ENCODE results near the gene ABCC10.
"Not testable (repeated sequence)": the region's sequence is repeated elsewhere in the genome, so short reads cannot be mapped to it uniquely, and the experiment has no call there.

The ABCC10 gene, protein sequence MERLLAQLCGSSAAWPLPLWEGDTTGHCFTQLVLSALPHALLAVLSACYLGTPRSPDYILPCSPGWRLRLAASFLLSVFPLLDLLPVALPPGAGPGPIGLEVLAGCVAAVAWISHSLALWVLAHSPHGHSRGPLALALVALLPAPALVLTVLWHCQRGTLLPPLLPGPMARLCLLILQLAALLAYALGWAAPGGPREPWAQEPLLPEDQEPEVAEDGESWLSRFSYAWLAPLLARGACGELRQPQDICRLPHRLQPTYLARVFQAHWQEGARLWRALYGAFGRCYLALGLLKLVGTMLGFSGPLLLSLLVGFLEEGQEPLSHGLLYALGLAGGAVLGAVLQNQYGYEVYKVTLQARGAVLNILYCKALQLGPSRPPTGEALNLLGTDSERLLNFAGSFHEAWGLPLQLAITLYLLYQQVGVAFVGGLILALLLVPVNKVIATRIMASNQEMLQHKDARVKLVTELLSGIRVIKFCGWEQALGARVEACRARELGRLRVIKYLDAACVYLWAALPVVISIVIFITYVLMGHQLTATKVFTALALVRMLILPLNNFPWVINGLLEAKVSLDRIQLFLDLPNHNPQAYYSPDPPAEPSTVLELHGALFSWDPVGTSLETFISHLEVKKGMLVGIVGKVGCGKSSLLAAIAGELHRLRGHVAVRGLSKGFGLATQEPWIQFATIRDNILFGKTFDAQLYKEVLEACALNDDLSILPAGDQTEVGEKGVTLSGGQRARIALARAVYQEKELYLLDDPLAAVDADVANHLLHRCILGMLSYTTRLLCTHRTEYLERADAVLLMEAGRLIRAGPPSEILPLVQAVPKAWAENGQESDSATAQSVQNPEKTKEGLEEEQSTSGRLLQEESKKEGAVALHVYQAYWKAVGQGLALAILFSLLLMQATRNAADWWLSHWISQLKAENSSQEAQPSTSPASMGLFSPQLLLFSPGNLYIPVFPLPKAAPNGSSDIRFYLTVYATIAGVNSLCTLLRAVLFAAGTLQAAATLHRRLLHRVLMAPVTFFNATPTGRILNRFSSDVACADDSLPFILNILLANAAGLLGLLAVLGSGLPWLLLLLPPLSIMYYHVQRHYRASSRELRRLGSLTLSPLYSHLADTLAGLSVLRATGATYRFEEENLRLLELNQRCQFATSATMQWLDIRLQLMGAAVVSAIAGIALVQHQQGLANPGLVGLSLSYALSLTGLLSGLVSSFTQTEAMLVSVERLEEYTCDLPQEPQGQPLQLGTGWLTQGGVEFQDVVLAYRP (N-terminal part only)

DNA sequence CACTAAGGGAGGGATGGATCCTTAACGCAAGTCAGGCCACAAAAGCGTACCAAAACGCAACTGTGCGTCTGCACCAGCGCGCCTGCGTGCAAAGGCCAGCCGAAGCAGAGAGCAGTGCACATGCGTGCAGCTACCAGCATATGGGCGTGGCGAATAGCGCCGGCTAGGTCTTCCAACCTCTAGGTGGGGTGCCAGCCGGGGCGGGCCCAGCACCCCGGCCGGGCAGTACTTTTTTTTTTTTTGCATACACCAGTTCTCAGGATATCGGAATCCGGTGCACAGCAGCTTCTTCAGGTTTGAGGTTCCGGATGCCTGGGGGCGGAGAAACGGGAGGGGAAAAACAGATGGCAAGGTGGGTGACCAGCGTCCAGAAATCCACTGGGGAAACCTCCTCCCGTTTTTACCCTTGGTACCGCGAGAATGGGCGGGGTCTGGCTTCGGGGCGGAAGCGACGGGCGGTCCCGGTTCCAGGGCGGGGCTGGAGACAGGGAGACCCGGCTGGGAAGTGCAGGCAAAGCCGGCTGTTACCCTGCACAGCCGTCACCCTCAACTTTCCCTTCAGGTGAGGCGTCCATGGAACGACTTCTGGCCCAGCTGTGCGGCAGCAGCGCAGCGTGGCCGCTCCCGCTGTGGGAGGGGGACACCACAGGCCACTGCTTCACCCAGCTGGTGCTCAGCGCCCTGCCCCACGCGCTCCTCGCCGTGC lies at the start of gene ABCC10:
Gene ABCC10 (plus strand): TSS at position 136 of the 706 bp plus-strand sequence. CDS start 438 bp downstream, at position 574.
- DNase-seq (ENCODE audit: low read depth in 2 of 2): peak; percentile 85 to 91

DNA sequence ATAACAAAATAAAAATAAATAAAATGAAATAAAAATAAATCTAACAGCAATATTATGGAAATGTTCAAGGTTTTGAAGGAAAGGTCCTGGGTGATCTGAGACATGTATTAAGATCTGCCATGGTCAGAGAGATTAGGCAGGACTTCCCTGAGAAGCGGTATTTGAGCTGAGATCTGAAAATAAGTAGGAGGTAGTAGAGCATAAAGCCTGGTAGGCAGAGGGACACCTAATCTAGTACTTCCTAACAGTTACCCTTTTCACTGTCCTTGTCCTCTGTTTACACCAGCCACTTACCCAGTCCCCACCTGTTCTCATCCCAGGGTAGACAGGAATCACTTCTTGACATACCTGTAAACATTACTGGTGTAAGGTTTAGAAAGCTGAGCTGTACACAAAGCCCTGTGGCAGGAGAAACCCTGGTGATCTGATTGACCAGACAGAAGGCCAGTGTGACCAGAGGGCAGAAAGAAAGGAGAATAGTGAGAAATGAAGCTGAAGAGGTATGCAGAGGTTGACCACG lies 49.6 kb upstream of the ABCC10 start:
- no peak for DNase-seq (ENCODE audit: low read depth in 2 of 2)

DNA sequence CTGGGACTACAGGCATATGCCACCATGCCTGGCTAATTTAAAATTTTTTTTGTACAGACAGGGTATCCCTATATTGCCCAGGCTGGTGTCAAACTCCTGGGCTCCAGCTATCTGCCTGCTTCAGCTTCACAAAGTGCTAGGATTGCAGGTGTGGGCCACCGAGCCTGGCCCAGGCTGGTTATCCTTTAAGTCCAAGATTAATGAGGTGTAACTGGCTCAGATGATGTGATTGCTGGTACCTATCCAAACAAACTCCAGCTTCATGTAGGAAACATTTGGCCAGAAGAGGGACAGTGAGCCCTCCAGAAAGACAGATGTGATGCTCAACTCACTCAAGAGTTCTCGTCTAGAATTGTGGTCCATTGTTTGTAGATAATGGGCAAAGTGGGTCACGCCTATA lies 48.7 kb upstream of the ABCC10 start:
- DNase-seq (ENCODE audit: low read depth in 2 of 2): no peak

DNA sequence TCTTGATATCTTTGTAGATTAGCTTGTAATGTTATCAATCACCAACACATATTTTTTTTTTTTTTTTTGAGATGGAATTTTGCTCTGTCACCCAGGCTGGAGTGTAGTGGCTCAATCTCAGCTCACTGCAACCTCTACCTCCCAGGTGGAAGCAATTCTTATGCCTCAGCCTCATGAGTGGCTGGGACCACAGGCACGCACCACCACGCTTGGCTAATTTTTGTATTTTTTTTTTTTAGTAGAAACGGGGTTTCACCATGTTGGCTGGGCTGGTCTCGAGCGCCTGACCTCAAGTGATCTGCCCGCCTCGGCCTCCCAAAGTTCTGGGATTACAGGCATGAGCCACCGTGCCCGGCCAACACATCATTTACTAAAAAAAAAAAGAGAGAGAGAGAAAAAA lies 46.5 kb upstream of the ABCC10 start:
- DNase-seq (ENCODE audit: low read depth in 2 of 2): not testable (repeated sequence)

DNA sequence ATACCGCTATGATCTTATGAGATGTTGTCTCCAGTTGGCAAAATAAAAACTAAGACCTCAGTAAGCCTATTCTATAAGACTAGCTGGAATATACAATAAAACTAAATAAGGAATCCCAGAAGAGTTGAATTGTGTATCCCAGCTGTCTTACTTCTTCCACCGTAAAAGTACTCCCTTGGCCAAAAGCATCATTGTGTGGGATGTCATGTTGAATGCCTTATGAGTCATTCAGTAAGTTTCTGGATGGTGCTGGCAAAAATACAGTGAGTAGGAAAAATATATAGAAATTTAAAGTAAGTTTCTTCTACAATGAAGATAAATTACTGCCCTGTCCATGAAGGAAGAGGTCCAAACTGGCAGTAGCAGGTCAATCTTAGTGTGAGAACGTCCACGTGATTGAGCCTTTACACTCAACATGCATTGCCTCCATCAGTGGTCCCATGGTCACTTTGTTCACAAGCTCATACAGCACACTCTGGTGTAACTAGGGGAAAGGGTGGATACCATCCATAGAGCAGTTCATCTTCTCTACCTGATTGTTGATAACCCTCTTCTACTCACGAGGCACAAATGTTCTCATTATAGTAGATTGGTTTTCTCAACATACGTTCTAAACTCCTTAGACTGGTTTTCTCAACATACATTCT lies 44.2 kb upstream of the ABCC10 start:
- DNase-seq (ENCODE audit: low read depth in 2 of 2): no peak

DNA sequence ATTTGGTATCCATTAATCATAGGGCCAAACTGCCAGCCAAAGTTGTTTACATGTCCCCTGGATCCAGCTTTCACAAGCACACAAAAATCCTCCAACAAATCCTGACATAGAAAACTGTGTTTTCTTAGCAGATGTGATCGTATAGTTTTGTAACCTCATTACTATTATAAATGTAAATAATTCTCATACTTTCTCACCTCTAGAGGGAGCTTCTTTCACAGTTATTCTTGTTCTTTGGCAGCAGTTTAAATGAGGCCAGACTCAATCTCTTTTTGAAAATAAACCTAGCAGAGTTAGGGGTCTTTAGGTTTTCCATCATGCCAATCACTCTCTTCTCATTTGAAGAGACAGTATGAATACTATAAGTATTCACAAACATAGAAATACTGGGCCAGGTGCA lies 40.8 kb upstream of the ABCC10 start:
- no peak for DNase-seq (ENCODE audit: low read depth in 2 of 2)

DNA sequence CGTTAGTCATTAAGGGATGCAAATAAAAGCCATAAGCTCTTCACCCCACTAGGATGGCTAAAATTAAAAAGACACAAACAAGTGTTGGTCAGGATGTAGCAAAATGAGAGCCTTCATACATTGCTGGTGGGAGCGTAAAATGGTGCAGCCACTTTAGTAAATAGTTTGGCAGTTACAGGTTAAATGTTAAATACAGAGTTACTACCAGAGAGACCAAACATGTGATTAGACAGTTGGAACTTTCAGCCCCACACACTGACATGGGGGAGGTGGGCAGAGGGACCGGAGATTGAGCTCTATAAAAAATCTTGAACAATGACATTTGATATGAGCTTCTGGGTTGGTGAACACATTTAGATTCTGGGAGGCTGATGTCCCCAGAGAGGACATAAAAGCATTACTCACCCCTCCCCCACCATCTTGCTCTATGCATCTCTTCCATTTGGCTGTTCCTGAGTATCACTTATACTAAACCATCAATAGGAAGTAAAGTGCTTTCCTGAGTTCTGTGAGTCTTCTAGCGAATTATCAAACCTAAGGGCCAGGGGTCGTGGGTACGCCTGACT lies 37.5 kb upstream of the ABCC10 start:
- no peak for DNase-seq (ENCODE audit: low read depth in 2 of 2)

DNA sequence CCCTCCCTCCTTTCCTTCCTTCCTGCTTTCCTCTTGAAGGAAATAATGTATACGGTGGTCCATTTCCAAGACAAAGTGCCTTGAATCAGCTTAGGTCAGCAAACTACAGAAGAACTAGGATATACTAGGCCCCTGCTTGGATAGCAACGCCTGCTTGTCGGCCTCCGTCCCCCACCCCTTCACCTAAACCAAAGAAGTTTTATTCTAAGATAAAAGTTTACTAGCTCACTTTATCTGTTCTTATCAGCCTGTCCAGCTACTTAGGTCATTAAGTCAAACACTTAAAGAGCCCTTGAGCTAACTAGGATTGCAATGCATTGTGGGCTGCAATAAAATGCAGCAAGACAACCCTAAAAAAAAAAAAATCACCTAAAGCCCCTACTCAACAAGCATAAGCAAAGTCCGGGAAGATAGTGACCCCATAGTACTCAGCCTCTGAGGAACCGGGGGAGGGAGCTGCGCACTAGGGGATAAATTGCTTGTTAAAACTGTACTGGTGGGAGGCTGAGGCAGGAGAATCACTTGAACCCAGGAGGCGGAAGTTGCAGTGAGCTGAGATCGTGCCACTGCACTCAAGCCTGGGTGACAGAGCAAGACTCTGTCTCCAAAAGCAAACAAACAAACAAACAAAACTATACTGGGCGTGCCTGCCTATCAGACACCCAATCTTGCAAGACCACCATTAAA lies 36.4 kb upstream of the ABCC10 start:
- not testable (repeated sequence) for DNase-seq (ENCODE audit: low read depth in 2 of 2)

DNA sequence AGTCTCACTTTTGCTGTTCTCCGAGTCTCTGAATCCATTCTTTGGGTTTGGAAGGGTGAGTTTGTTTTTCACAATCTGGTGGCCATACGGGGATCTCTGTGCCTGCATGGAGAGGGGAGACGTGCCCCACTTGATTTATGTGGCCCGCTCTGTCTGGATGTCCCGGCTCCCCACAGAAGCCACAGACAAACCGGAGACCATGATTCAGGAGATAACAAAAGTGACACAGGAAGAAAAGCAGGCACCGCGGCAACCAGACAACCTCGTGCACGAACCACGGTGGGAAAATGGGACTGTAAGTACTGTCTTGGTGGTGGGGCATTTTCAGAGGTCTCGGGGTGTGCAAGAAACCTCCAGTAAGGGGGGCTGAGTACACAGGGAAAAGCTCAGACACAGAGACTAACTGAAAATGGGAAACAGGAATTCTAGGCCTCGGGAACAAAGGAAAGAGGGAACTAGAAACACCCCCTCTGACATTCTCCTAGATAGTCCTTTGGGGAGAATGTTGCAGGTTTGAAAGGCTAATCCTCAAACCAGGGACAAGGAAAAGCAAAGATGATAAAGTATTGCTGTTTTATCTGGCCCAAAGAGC lies 35.8 kb upstream of the ABCC10 start:
- DNase-seq (ENCODE audit: low read depth in 2 of 2): no peak

DNA sequence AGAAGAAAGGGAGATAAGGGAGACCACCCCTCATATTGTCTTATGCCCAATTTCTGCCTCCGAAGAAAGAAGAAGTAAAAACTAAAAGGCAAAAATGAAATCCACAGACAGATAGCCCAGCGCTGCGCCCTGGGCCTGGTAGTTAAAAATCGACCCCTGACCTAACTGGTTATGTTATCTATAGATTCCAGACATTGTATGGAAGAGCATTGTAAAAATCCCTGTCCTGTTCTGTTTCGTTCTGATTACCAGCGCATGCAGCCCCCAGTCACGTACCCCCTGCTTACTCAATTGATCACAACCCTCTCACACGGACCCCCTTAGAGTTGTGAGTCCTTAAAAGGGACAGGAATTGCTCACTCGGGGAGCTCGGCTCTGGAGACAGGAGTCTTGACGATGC lies 34.2 kb upstream of the ABCC10 start:
- DNase-seq (ENCODE audit: low read depth in 2 of 2): not testable (repeated sequence)

DNA sequence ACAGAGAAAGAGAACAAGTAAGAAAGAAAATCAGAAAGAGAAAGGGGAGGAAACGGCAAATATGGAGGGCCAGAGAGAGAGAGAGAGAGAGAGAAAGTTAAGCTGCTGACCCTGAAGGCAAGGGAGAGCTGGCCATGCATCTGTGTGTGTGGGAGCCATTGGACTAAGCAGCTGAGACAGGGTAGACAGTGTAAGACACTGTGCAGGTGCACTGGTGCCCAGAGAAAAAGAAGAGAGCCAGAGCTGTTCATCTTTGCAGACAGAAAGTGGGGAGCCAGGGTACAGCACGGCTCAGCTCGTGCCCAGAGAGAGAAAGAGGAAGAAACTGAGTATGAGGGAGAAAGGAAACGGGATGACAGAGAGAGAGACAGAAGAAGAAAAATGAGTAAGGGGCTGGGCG lies 33.7 kb upstream of the ABCC10 start:
- no peak for DNase-seq (ENCODE audit: low read depth in 2 of 2)

DNA sequence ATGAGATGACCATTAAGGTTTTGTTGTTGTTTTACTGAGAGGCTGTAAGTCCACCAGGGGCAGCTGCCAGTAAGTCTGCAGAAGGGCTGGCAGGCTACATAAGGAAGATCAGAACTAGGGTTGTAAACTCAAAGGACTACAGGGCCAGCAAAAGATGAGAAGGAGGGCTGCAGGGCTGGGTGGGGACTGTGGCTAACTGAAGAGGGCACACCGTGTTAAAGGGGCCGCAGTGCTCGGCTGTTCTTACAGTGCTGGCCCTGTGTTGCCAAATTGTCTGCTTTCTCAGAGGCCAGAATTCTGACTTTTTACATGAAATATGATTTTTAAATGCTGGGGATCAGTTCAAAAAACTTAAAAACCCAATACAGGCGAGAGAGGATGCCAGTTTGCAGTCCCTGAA lies 32.4 kb upstream of the ABCC10 start:
- no peak for DNase-seq (ENCODE audit: low read depth in 2 of 2)

DNA sequence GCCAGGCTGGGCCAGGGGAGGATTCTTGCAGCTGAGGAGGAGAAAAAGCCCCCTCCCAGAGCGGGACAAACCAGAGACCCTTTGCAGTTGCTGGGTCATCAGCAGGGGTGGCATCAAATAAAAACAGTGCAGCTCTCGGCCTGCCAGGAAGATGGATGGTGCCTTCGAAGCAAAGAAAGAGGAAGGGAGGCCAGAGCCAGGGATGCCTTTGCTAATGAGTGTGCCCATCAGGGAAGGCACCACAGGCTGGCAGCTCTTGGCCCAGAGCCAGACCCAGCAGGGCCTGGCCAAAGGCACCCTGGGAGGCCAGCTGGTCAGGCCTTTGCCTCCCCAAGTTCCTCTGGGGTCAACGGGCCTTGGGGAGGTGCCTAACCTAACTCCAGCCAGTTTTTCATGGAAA lies 31.6 kb upstream of the ABCC10 start:
- no peak for DNase-seq (ENCODE audit: low read depth in 2 of 2)

DNA sequence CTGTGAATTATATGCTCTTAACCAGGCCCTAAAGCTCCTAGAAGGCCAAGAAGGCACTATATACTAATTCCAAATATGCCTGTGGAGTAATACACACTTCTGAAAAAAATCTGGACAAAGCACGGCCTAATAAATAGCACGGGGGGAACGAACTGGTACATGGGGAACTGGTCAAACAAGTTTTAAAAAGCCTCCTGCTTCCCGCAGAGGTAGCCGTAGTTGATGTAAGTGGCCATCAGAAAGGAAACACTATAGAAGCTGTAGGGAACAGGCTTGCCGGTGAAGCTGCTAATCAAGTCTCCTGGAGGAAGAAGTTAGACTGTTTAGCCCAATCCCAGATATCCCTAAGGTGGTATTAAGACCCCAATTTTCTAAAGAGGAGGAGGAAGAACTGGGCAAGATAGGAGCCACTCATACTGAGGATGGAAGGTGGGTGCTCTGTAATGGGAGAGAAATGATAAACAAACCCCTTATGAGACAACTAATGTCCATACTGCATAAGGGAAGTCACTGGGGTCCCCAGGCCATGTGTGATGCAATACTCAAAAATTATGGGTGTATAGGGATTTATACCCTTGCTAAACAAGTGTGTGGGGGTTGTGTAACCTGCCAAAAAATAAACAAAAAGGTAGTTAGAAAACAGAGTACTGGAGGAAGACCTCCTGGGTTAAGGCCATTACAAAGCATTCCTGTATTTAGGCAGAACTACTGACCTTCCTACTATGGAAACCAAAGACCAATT lies 30.8 kb upstream of the ABCC10 start:
- no peak for DNase-seq (ENCODE audit: low read depth in 2 of 2)

DNA sequence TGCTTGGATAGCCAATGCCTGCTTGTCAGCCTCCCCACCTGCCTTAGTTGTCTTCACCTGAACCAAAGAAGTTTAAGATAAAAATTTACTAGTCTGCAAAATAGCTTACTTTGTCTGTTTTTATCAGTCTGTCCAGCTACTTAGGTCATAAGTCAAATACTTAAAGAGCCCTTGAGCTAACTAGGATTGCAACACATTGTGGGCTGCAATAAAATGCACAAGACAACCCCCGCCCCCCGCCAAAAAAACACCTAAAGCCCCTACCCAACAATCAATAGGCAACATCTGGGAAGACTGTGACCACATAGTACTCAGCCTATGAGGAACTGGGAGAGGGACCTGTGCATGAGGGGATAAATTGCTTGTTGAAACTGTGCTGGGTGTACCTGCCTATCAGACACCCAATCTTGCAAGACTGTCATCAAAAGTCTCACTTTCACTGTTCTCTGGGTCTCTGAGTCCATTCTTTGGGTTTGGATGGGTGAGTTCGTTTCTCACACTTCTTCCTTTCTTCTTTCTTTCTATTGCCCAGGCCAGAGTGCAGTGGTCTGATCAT lies 27.3 kb upstream of the ABCC10 start:
- no peak for DNase-seq (ENCODE audit: low read depth in 2 of 2)

DNA sequence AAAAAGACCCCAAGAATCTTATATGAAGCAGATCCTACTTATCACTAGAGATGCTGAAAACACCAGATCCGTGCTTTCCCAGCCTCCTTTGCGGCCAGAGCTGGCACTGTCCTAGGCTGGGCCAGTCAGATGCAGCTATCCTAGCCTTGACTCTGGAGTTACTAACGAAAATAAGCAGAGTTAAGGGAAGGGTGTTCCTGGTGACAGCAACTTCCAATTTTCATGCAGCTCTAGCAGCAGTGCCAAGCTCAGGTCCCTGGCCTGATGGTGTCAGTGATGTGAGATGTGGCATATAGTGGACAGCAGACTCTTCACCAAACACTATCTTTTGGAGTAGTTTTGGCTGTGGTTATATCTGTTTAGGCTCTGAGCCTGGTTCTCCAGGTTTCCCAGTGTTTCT lies 25.6 kb upstream of the ABCC10 start:
- DNase-seq (ENCODE audit: low read depth in 2 of 2): no peak

DNA sequence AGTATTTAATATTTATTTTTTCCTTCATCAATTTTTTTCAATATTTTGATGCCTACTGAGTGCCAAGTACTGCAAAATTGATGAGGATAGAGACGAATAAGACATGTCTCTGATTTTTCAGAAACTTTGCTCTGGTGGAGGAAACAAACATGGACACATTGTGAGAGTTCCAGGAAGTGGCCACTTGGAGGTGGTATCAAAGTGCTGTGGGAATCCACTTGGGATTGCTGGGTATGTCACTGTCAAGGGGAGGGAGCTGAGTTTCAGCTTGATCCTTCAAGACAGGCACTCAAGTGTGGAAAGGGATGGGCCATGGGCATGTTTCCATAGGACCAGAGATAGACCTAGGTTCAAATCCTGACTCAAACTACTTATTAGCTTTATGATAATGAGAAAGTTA lies 24.5 kb upstream of the ABCC10 start:
- DNase-seq (ENCODE audit: low read depth in 2 of 2): no peak

DNA sequence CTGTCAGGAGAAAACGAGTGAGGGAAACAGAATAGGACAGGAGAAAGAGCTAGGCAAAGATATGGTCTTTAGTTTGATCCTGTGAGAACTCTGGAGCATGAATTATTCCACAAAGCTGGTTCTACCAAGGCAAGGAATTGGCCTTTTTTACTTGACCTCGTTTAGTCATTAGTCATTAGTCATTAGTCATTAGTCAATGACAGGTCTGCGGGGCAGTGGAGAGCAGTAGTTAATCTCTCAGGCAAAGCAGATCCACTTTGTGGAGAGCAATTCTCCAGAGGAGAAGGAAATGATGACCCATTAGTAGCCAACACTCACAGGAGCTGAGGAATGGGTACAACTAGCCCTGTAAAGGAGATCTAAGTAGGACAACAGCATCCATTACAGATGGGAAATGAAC lies 22.0 kb upstream of the ABCC10 start:
- DNase-seq (ENCODE audit: low read depth in 2 of 2): no peak

Data from stimulated activated CD8-positive, alpha-beta memory T cell treated with anti-CD3 and anti-CD28 coated beads, Interleukin-15, amount 100 ng/mL, for 4 hours (primary cell).